ENCODE results near the gene BTNL8. TPM values are rescaled to one million over a fixed set of nuclear protein-coding genes. Genes with fewer than 3 reads are reported as not detected.

BTNL8 gene, protein sequence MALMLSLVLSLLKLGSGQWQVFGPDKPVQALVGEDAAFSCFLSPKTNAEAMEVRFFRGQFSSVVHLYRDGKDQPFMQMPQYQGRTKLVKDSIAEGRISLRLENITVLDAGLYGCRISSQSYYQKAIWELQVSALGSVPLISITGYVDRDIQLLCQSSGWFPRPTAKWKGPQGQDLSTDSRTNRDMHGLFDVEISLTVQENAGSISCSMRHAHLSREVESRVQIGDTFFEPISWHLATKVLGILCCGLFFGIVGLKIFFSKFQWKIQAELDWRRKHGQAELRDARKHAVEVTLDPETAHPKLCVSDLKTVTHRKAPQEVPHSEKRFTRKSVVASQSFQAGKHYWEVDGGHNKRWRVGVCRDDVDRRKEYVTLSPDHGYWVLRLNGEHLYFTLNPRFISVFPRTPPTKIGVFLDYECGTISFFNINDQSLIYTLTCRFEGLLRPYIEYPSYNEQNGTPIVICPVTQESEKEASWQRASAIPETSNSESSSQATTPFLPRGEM
- total RNA-seq, result under 1 TPM in 2 of 10 donors, not detected in 8; 0.18 to 0.28 TPM
- under 1 TPM in 1 of 2 donors, not detected in 1; 0.09 TPM for polyA plus RNA-seq
- long read RNA-seq, donor 1, result 0 reads
- long read RNA-seq, donor 2, result 0 reads
- long read RNA-seq, donor 3, partial matches to known transcripts, result 1 of 1 reads
- long read RNA-seq, donor 3, other reads (novel, unspliced or antisense), result 0 of 1 reads

GRCh38 chr5:180898621-180899246 lies at the start of gene BTNL8:
Gene BTNL8, plus strand, starts transcription at chr5:180899159. Its CDS starts 152 bp downstream, at chr5:180899311.
- 84 to 89% methylated on average over 9 of the region's 9 CpGs for WGBS, 2 donors
- TF ChIP-seq CTCF (IDR thresholded peaks at IDR 0.05), result no peak
- H3K4me1 ChIP-seq, result peaks cover 0 to 7% (median 0%) of the 10 kb centered on the region in 9 donors
- H3K27ac ChIP-seq, result peak within 1 kb of the TSS in 2 of 10 donors; percentile 4 to 58
- DNase-seq, result no peak
- intact Hi-C loops (cut with DNase I), result no loop called here
- no peaks in the 10 kb centered on the region for H3K27me3 ChIP-seq
- H3K9me3 ChIP-seq, result peaks cover 0 to 25% (median 0%) of the 10 kb centered on the region in 11 donors
- H3K36me3 ChIP-seq, result no peaks in the 10 kb centered on the region
- ATAC-seq, result no peak
- no peak within 1 kb of the TSS for H3K4me3 ChIP-seq

DNA sequence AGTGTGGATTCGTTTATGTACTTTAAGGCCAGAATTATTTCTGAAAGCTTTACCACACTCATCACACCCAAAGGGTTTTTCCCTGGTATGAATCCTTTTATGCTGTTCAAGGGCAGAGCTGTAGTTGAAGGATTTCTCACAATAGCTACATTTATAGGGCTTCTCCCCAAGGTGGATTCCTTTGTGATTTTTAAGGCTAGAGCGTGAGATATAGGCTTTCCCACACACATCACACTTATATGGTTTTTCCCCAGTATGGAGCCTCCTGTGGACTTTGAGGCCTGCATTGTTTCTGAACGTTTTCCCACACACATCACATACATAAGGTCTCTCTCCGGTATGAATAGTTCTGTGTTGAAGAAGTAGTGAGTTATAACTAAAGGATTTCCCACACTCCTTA lies 49.1 kb upstream of the BTNL8 start:
- no peaks in the 10 kb centered on the region for H3K27me3 ChIP-seq
- H3K9me3 ChIP-seq, result peaks cover 0 to 36% (median 0%) of the 10 kb centered on the region in 11 donors
- no peak overlapping the region for H3K27ac ChIP-seq
- ATAC-seq (no peak), DNase-seq (no peak)
- peaks cover 0 to 25% (median 11%) of the 10 kb centered on the region in 9 donors for H3K4me1 ChIP-seq
- whole genome bisulfite sequencing, 2 donors, result 95 to 96% methylated on average over 4 of the region's 4 CpGs
- H3K4me3 ChIP-seq, result no peak overlapping the region
- intact Hi-C loops (cut with DNase I), result loop anchor here in 2 of 10 donors (10.0 kb wide), 1 partner anchor 55 kb away; no protein-coding TSS in a partner anchor
- H3K36me3 ChIP-seq, result peaks cover 0 to 56% (median 33%) of the 10 kb centered on the region in 9 donors
- TF ChIP-seq CTCF (IDR thresholded peaks at IDR 0.05), result no peak

DNA sequence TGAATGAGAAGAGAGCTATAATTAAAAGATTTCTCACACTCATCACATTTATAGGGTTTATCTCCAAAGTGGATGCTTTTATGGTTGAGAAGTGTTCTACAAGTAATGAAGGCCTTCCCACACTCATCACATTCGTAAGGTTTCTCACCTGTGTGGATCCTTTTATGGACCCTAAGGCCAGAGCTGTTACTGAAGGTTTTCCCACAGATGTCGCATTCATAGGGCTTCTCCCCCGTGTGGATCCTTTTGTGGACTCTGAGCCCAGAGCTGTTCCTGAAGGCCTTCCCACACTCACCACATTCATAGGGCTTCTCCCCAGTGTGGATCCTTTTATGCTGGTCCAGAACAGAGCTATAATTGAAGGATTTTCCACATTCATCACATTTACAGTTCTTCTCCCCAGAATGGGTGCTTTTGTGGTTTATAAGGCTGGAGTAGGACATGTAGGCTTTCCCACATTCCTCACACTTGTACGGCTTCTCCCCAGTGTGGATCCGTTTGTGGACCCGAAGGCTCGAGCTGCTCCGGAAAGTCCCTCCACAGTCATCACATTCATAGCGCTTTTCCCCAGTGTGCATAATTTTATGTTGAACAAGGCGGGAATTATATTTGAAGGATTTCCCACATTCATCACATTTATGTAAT lies 48.4 kb upstream of the BTNL8 start:
- no peak overlapping the region for H3K27ac ChIP-seq
- H3K4me3 ChIP-seq, result no peak overlapping the region
- H3K36me3 ChIP-seq, result peaks cover 0 to 63% (median 33%) of the 10 kb centered on the region in 9 donors
- no peaks in the 10 kb centered on the region for H3K27me3 ChIP-seq
- no peak for ATAC-seq
- intact Hi-C loops (cut with DNase I), result loop anchor here in 1 of 10 donors (10.0 kb wide), 1 partner anchor 56 kb away; no protein-coding TSS in a partner anchor
- DNase-seq, result no peak
- TF ChIP-seq CTCF (IDR thresholded peaks at IDR 0.05), result no peak
- 97 to 98% methylated on average over 10 of the region's 10 CpGs for WGBS, 2 donors
- peaks cover 0 to 25% (median 11%) of the 10 kb centered on the region in 9 donors for H3K4me1 ChIP-seq
- H3K9me3 ChIP-seq, result peaks cover 0 to 36% (median 0%) of the 10 kb centered on the region in 11 donors
